ENCODE results near the gene LRRFIP1. TPM values are rescaled to one million over a fixed set of nuclear protein-coding genes. Genes with fewer than 3 reads are reported as not detected.

LRRFIP1 gene
- polyA plus RNA-seq, 1 of the 3 experiments (the other 2 are of a cell fraction) = 47.3 TPM

GRCh38 chr2:237732070-237732469 is 104.7 kb downstream of the LRRFIP1 start:
- H3K4me3 ChIP-seq (ENCODE audit: low read depth in 2 of 2, low read length in 1 of 2) = no peak overlapping the region
- H3F3A ChIP-seq (replicated peaks; ENCODE audit: insufficient read depth) = peaks cover 16% of the 10 kb centered on the region
- no peak overlapping the region for H2AFZ ChIP-seq (ENCODE audit: low read depth)
- WGBS (ENCODE audit: low lambda C conversion rate) = 68% methylated on average over 10 of the region's 10 CpGs
- H3K27me3 ChIP-seq (ENCODE audit: insufficient read depth) = no peaks in the 10 kb centered on the region
- no peaks in the 10 kb centered on the region for H3K9me2 ChIP-seq
- no peak for DNase-seq
- peak overlapping the region; percentile 48; the same call in 1 of the 2 replicates for H3K4me2 ChIP-seq
- H3K9ac ChIP-seq = no peak overlapping the region
- ChIA-PET CTCF (interaction anchor here (1.3 to 8.4 kb wide), 4 partner anchors 12 to 102 kb away, joined by 3 to 94 read pairs (median 24); no protein-coding TSS in a partner anchor), POLR2A (no interaction called here)
- peaks cover 96% of the 10 kb centered on the region for H3K79me2 ChIP-seq (ENCODE audit: insufficient read depth)
- no peaks in the 10 kb centered on the region for H3K9me3 ChIP-seq
- H3K4me1 ChIP-seq (ENCODE audit: control insufficient read depth in 1 of 2, insufficient read depth in 2 of 2, low read depth in 1 of 2, low read length in 1 of 2) = peaks cover 31 to 46% of the 10 kb centered on the region in 2 experiments; a peak in 3 of 4 replicates
- H3K36me3 ChIP-seq (replicated peaks in 1 of 2; ENCODE audit: control insufficient read depth in 1 of 2, insufficient read depth in 2 of 2, low read length in 1 of 2) = peaks cover 25 to 31% of the 10 kb centered on the region in 2 experiments
- TF ChIP-seq EP300 (IDR thresholded peaks at IDR 0.05; ENCODE audit: borderline replicate concordance in 1 of 2, low read depth in 1 of 2, low read length in 1 of 2) = no peak
- no peak for TF ChIP-seq CHD2 (IDR thresholded peaks at IDR 0.05; ENCODE audit: low read length, partially characterized antibody)
- no peak for TF ChIP-seq NFIC (IDR thresholded peaks at IDR 0.05; ENCODE audit: borderline replicate concordance)
- no peak for TF ChIP-seq TEAD4 (IDR thresholded peaks at IDR 0.05; ENCODE audit: borderline replicate concordance, insufficient read depth)
- no peak for TF ChIP-seq FOSL2 (IDR thresholded peaks at IDR 0.05; ENCODE audit: borderline replicate concordance, low read depth)
- no peak for TF ChIP-seq MEF2A (IDR thresholded peaks at IDR 0.05; ENCODE audit: borderline replicate concordance, low read depth)
- TF ChIP-seq SIN3A (IDR thresholded peaks at IDR 0.05; ENCODE audit: borderline replicate concordance, low read depth, low read length) = no peak
- TF ChIP-seq MAX (IDR thresholded peaks at IDR 0.05; ENCODE audit: low read depth) = no peak
- no peak for TF ChIP-seq REST (IDR thresholded peaks at IDR 0.05; ENCODE audit: low read depth, low read length)
- no peak for TF ChIP-seq RFX5 (IDR thresholded peaks at IDR 0.05; ENCODE audit: low read length)
- TF ChIP-seq USF1 (IDR thresholded peaks at IDR 0.05; ENCODE audit: borderline replicate concordance, low read depth) = no peak
- no peak for TF ChIP-seq IRF3 (IDR thresholded peaks at IDR 0.05; ENCODE audit: low read depth, low read length)
- TF ChIP-seq EZH2phosphoT487 (IDR thresholded peaks at IDR 0.05; ENCODE audit: borderline replicate concordance, low read depth) = no peak
- no peak for TF ChIP-seq CTCF (IDR thresholded peaks at IDR 0.05)
- TF ChIP-seq PBX3 (IDR thresholded peaks at IDR 0.05) = no peak
- no peak for TF ChIP-seq POLR2AphosphoS5 (IDR thresholded peaks at IDR 0.05; ENCODE audit: low read depth, low read length)
- no peak for TF ChIP-seq ELF1 (IDR thresholded peaks at IDR 0.05)
- peaks cover 24% of the 10 kb centered on the region for H4K20me1 ChIP-seq (ENCODE audit: insufficient read depth)
- H3K27ac ChIP-seq (ENCODE audit: low read depth in 2 of 2, low read length in 1 of 2) = peak overlapping the region; percentile 58 to 77

Data from SK-N-SH (cell line).